NCI-H345 (cell line): ENCODE measurements around the gene CSH1.
"Not testable (repeated sequence)": the region's sequence is repeated elsewhere in the genome, so short reads cannot be mapped to it uniquely, and the experiment has no call there.

Experiments used
- DNase-seq: peaks from one replicate; lab custom pipeline; 2025; lab: John Stamatoyannopoulos, UW

CSH1 gene

GRCh38 chr17:63928966-63929695 lies 32.8 kb upstream of the CSH1 start:
- DNase-seq: no peak

DNA sequence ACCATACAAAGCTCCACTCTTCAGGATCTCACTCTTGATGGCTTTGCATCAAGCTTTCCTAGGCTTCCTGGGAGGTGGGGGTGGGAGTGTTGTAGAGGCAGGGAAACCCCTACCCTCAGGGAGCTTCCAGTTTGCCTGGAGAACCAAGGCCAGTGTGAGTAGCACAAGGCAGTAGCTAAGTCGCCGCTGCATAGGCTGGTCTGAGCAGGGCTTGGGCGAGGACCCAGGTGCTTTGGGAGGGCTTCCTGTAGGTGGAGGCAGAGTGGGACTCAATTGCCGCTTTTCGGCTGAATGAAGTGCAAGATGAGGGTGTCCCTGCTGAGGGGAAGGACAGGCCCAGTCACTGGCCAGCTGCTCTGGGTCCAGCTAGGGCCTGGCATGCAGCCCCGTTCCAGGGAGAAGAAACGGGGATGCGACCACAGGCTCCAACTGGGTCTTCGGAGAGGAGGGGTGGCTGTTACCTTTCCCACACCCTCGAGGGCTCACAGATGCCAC lies 31.8 kb upstream of the CSH1 start:
- DNase-seq: no peak

GRCh38 chr17:63927464-63928171 lies 31.2 kb upstream of the CSH1 start:
- no peak for DNase-seq

DNA sequence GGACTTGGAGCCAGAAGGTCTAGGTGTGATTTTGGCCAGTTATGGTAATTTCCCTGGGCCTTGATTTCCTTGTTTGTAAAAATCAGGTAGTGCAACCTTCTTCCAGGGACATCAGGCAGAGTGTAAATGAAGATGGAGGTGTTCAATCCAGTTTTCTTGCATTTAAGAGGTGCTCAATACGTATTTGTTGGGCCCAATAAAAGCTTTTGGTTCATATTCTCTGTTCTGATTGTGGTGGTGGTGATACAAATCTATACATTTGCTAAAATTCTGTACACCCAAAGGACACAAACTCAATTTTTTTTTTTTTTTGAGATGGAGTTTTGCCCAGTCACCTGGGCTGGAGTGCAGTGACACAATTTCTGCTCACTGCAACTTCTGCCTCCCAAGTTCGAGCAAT lies 29.8 kb upstream of the CSH1 start:
- DNase-seq: no peak

DNA sequence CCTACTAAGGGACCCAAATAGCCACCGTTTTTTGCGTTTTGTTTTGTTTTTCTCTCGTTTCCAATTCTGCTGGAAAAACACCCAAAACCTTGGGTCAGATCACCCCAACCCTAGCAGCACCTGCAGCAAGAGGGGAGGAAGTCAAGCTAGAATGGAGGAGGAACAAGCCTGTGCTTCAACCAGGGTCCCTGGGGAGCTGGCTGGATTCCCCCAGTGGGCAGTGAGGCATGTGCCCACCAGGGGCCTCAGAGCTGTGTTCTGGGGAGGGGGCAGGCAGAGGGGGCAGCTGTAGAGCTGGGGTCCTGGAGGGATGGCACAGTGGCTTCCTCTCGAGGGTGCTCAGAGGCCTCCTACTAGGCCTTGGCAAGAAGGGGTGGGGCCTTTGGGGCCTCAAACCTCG lies 29.2 kb upstream of the CSH1 start:
- no peak for DNase-seq

GRCh38 chr17:63922402-63922801 lies 26.0 kb upstream of the CSH1 start:
- not testable (repeated sequence) for DNase-seq

DNA sequence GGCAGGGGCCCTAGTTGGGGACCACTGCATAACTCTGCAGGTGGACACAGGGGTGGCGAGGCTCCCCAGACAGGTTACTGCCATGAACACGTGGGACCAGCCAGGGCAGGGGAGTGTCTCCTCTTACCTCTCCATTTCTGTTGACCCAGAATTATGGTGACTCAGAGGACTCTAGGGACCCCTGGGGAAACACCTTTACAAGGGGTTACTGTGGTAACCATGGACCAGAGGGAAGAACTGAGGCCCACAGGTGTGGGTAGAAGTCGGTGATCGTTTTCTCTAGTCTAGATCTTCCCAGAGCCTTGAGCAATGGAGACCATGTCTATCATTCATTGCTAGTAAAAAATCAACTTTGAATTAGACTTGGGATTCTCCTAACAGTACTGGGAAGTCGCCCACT lies 24.4 kb upstream of the CSH1 start:
- not testable (repeated sequence) for DNase-seq

- not testable (repeated sequence) for DNase-seq
Observed at GRCh38 chr17:63920050-63920449, 23.7 kb upstream of the CSH1 start.

DNA sequence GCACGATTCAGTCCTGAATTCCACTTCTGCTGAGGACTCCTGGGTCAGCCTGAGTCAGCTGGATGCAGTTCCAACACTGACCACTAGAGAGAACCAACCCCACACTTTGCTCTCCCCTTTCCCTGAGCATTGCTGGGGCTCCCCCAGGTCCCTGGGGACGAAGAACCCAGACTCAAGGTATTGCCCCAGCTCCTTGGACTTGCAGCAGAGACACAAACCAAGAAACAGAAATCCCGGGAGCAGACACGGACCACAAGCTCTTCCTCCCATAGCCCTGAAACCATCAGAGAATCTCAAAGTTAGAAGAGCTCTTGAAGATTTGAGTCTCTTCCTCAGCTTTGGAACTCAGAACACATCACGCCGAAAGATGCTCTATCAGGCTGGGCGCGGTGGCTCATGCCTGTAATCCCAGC lies 22.9 kb upstream of the CSH1 start:
- DNase-seq: peak; percentile 41

GRCh38 chr17:63918789-63919305 lies 22.5 kb upstream of the CSH1 start, which contains the start of gene GH1:
Gene GH1, minus strand, starts transcription at chr17:63918839. Its CDS starts 63 bp downstream, at chr17:63918776.
- DNase-seq: not testable (repeated sequence)

DNA sequence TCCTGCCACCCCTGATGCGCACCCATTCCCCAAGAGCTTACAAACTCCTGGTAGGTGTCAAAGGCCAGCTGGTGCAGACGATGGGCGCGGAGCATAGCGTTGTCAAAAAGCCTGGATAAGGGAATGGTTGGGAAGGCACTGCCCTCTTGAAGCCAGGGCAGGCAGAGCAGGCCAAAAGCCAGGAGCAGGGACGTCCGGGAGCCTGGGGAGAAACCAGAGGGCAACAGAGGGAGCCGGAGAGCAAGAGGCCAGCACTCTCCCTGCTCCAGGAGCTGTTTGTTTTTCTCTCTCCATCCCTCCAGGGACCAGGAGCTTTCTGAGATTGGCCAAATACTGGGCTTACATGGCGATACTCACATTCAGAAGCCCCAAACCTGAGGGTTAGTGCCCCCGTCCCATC lies 21.9 kb upstream of the CSH1 start:
- no peak for DNase-seq

DNA sequence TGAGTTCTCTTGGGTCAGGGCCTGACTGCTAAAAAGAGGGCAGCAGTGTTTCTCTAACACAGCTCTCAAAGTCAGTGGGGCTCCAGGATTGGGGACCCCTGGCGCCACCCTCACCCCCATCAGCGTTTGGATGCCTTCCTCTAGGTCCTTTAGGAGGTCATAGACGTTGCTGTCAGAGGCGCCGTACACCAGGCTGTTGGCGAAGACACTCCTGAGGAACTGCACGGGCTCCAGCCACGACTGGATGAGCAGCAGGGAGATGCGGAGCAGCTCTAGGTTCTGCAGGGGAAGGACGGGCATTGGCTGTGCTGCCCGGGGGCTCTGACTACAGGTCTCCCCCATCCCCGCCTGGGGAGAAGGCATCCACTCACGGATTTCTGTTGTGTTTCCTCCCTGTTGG lies 21.3 kb upstream of the CSH1 start:
- no peak for DNase-seq

- not testable (repeated sequence) for DNase-seq
Observed at GRCh38 chr17:63917206-63917605, 20.8 kb upstream of the CSH1 start.

DNA sequence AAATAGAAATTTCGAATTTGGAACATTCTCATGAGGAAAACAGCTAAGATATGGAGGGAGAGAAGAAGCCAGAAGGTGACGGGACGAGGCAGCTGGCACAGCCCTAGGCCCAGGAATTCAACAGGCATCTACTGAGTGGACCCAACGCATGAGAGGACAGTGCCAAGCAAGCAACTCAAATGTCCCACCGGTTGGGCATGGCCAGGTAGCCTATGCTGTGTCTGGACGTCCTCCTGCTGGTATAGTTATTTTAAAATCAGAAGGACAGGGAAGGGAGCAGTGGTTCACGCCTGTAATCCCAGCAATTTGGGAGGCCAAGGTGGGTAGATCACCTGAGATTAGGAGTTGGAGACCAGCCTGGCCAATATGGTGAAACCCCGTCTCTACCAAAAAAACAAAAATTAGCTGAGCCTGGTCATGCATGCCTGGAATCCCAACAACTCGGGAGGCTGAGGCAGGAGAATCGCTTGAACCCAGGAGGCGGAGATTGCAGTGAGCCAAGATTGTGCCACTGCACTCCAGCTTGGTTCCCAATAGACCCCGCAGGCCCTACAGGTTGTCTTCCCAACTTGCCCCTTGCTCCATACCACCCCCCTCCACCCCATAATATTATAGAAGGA lies 20.3 kb upstream of the CSH1 start:
- no peak for DNase-seq

DNA sequence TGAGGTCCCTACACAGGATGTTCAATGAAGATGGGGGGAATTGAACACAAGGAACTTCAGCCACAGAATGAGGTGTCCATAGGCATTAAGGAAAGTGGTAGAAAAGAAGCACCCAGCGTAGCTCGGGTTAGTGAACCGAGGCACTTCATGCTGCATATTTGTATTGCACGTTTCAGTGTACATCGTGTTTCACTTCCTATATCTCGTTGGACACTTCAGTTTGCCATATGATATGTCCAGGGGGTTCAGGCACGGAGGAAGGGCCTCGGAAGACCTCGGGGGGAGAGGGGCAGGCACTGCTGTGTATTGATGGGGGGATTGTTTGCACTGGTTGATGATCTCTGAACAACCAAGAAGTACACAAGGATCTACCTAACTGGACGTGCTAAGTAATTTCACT lies 19.4 kb upstream of the CSH1 start:
- DNase-seq: not testable (repeated sequence)

- DNase-seq: no peak
Observed at GRCh38 chr17:63914471-63914870, 18.1 kb upstream of the CSH1 start.

GRCh38 chr17:63911657-63912100 lies 15.3 kb upstream of the CSH1 start:
- peak; percentile 15 for DNase-seq

DNA sequence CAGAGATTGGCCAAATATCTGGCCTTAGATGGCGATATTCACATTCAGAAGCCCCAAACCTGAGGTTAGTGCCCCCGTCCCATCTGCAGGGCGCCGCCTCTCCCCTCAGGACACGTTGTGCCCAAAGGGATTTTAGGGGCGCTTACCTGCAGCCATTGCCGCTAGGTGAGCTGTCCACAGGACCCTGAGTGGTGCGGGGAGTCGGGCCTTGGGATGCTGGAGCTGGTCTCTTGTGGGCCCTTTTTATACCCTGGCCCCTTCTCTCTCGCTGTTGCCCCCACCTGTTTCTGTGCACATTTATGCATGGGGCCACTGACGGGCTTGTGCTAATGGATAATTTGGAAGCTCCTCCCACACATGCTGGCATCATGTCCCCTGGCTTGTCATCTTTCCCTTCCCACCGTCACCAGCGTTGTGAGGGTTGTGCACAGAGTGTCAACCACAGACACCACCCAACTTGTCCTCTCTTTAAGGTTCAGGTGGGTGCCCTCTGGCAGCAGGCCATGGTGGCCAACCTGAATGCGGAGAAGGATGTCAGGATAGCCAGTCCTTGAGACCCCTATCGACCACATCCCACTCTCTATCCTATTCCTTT lies 14.8 kb upstream of the CSH1 start, which contains the start of gene CSHL1:
Gene CSHL1, minus strand, starts transcription at position 218 of the 595 bp plus-strand sequence. Its CDS starts 62 bp downstream, at position 156.
- DNase-seq: no peak

- no peak for DNase-seq
Observed at GRCh38 chr17:63910096-63910495, 13.7 kb upstream of the CSH1 start.

- not testable (repeated sequence) for DNase-seq
Observed at GRCh38 chr17:63909586-63909985, 13.2 kb upstream of the CSH1 start.

DNA sequence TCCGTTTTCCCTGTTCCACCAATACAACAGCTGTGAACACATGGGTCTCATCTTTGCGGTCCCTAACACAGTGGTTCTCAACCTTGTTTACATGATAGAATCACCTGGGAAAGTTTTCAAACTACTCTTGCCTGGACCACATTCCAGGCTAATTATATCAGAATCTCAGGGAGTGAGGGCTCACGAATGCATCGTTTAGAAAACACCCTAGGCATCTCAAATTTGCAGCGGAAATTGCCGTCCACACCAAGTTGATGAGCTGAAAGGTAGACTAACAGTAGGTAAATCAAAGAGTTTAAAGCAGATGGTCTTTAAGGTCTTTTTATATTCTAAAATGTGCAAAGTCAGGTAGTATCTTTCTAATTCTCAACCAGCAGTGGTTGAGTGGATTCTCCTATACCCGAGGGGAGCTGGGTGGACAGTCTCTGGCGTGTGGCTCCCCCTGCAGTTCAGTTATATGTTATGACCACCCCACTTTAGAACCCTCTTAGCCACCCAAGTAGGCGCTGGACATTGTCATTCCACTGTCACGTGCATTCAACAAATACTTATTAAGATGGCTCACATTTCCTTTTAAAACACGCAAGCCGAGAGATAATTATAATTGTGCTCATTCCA lies 10.9 kb upstream of the CSH1 start:
- not testable (repeated sequence) for DNase-seq
